GM19372 (cell line): Measurements from ENCODE around the gene TLCD5.

ENCODE experiments used
- ATAC-seq: cut with Tn5 transposase; IDR thresholded peaks from one replicate; pipeline ENCODE4 v1.9.1; 2021; ENCODE audit warnings: mild to moderate bottlenecking, low read depth, moderate library complexity; ENCODE audit not compliant: unreplicated experiment

The TLCD5 gene

GRCh38 chr11:120375076-120375475 lies 50.0 kb downstream of the TLCD5 start:
- no peak for ATAC-seq

DNA sequence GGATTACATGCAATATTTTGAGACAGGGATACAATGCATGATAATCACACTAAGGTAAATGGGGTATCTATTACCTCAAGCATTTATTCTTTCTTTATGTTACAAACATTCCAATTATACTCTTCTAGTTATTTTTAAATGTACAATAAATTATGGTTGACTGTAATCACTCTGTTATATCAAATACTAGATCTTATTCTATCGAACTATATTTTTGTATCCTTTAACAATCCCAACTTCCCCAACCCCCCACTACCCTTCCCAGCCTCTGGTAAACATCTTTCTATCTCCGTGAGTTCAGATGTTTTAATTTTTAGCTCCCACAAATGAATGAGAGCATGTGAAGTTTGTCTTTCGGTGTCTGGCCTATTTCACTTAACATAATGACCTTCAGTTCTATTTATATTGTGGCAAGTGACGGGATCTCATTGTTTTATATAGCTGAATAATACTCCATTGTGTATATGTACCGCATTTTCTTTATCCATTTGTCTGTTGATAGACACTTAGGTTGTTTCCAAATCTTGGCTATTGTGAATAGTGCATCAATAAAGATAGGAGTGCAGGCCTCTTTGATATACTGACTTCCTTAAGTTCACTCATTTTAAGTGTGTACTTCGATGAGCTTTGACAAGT lies 51.6 kb downstream of the TLCD5 start:
- ATAC-seq = no peak

DNA sequence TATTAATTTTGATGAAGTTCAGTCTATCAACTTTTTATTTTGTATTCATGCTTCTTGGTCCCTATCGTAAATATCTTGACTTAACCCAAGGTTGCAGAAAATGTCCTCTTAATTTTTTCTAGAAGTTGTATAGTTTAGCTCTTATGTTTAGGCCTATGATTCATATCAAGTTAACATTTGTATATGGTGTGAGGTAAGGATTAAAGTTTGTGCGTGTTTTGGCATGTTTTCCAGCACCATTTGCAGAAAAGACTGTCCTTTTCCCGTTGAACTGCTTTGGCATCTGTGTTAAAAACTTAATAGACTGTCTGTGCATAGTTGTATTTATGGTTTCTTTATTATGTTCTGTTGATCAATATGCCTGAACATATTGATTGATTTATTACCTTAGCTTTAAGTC lies 53.4 kb downstream of the TLCD5 start:
- no peak for ATAC-seq

- ATAC-seq = no peak
Observed at GRCh38 chr11:120381401-120381800, 56.3 kb downstream of the TLCD5 start.
